ENCODE results near the gene USH1C.

The USH1C gene

GRCh38 chr11:17508306-17508705 is 35.9 kb downstream of the USH1C start:
- H3K27ac ChIP-seq, result no peak overlapping the region
- TF ChIP-seq CTCF (conservative IDR thresholded peaks at IDR 0.05), result no peak

- no peak for TF ChIP-seq CTCF (conservative IDR thresholded peaks at IDR 0.05)
- no peak overlapping the region for H3K27ac ChIP-seq
Measured at GRCh38 chr11:17507773-17508172, 36.4 kb downstream of the USH1C start.

GRCh38 chr11:17506942-17507341 is 37.3 kb downstream of the USH1C start:
- TF ChIP-seq CTCF (conservative IDR thresholded peaks at IDR 0.05), result no peak
- no peak overlapping the region for H3K27ac ChIP-seq

- no peak for TF ChIP-seq CTCF (conservative IDR thresholded peaks at IDR 0.05)
- no peak overlapping the region for H3K27ac ChIP-seq
Measured at GRCh38 chr11:17506314-17506713, 37.9 kb downstream of the USH1C start.

GRCh38 chr11:17505146-17505545 is 39.1 kb downstream of the USH1C start:
- no peak for TF ChIP-seq CTCF (conservative IDR thresholded peaks at IDR 0.05)
- no peak overlapping the region for H3K27ac ChIP-seq

- peak; percentile 94 for TF ChIP-seq CTCF (conservative IDR thresholded peaks at IDR 0.05)
- H3K27ac ChIP-seq, result no peak overlapping the region
Measured at GRCh38 chr11:17504330-17505107, 39.7 kb downstream of the USH1C start.

- no peak for TF ChIP-seq CTCF (conservative IDR thresholded peaks at IDR 0.05)
- no peak overlapping the region for H3K27ac ChIP-seq
Measured at GRCh38 chr11:17502630-17503029, 41.6 kb downstream of the USH1C start.

All from VCaP (cell line).